Ecto neural progenitor cell (in vitro differentiated cells): ENCODE data around the gene KRTAP12-3.
"Not testable (repeated sequence)": the region's sequence is repeated elsewhere in the genome, so short reads cannot be mapped to it uniquely, and the experiment has no call there.

ENCODE experiments used
- DNase-seq: peaks from one replicate; pipeline ENCODE4 v3.0.0-alpha.2; 2018; ENCODE audit warnings: low spot score

The KRTAP12-3 gene

GRCh38 chr21:44685050-44685449 lies 27.3 kb downstream of the KRTAP12-3 start:
- DNase-seq: not testable (repeated sequence)

GRCh38 chr21:44686000-44686781 lies 28.5 kb downstream of the KRTAP12-3 start:
- peak; percentile 71 for DNase-seq

- DNase-seq: no peak
These were observed 29.3 kb downstream of the KRTAP12-3 start for GRCh38 chr21:44686843-44687561.

GRCh38 chr21:44687671-44688070 lies 29.9 kb downstream of the KRTAP12-3 start:
- no peak for DNase-seq

- not testable (repeated sequence) for DNase-seq
These were observed 32.0 kb downstream of the KRTAP12-3 start for GRCh38 chr21:44689740-44690139.

- DNase-seq: no peak
These were observed 34.0 kb downstream of the KRTAP12-3 start for GRCh38 chr21:44691686-44692085.

GRCh38 chr21:44692798-44693512 lies 35.2 kb downstream of the KRTAP12-3 start:
- no peak for DNase-seq

GRCh38 chr21:44694776-44695175 lies 37.0 kb downstream of the KRTAP12-3 start:
- no peak for DNase-seq

- DNase-seq: no peak
These were observed 37.5 kb downstream of the KRTAP12-3 start for GRCh38 chr21:44695184-44695583.

GRCh38 chr21:44695641-44696040 lies 37.9 kb downstream of the KRTAP12-3 start:
- DNase-seq: no peak

- no peak for DNase-seq
These were observed 38.8 kb downstream of the KRTAP12-3 start for GRCh38 chr21:44696572-44696971.

- DNase-seq: not testable (repeated sequence)
These were observed 39.6 kb downstream of the KRTAP12-3 start, which contains the start of gene KRTAP10-12 for GRCh38 chr21:44697172-44697810. KRTAP10-12 (plus strand) TSS chr21:44697172; CDS start chr21:44697202, 30 bp downstream.

- peak; percentile 70 for DNase-seq
These were observed 40.3 kb downstream of the KRTAP12-3 start for GRCh38 chr21:44697811-44698734.

GRCh38 chr21:44699502-44700001 lies 41.8 kb downstream of the KRTAP12-3 start:
- no peak for DNase-seq

GRCh38 chr21:44700101-44701022 lies 42.6 kb downstream of the KRTAP12-3 start:
- DNase-seq: no peak

GRCh38 chr21:44701023-44701400 lies 43.3 kb downstream of the KRTAP12-3 start:
- DNase-seq: no peak

GRCh38 chr21:44701541-44701940 lies 43.8 kb downstream of the KRTAP12-3 start:
- DNase-seq: no peak

GRCh38 chr21:44702111-44702972 lies 44.6 kb downstream of the KRTAP12-3 start:
- DNase-seq: peak; percentile 44
